ENCODE results near the gene ST3GAL4. TPM values are rescaled to one million over a fixed set of nuclear protein-coding genes. Genes with fewer than 3 reads are reported as not detected.

ST3GAL4 gene
- total RNA-seq, 1 experiment from 2014 or later = 13.1 TPM

DNA sequence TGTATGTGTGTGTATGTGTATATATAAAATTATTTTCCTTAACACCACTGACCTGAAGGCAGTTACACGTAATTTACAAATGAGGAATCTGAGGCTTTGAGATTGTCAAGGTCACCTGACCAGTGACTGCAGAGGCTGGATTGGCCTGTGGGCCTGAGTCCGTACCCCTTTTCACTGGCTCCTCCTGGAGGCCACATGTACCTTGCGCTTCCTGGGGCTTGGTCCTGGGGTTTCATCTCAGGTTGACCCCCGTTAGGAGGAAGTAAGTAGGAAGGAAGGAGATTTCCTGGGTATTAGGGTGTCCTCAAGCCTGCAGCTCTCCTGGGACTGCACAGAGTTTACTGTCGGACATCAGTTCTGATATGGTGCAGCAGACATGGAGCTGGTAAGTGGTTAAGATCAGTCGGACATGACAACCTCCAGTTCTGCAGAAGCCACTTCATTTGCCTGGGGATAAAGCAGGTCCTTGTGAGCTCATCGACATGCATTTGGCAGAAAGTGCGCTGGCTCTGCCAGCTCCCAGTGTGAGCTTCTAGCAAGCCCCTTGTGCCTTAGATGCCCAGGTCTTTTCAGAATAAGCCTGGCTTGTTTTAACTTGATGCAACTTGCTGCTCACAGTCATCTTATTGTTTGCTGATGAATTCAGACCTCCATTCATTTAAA lies 36.6 kb downstream of the ST3GAL4 start:
- ChIA-PET CTCF (no interaction called here), POLR2A (no interaction called here), RAD21 (ENCODE audit: low non-redundant PET in 1 of 2, low total read pairs in 2 of 2, uncharacterized antibody in 2 of 2, unreplicated experiment in 2 of 2) (no interaction called here)
- BruUV-seq (replicated peaks) = no TSS peak
- peak; percentile 74 for ATAC-seq
- H3K27me3 ChIP-seq (ENCODE audit: insufficient read depth, low read length) = no peaks in the 10 kb centered on the region
- TF ChIP-seq ELF1 (IDR thresholded peaks at IDR 0.05; ENCODE audit: borderline replicate concordance, low read depth) (no peak), REST (IDR thresholded peaks at IDR 0.05; ENCODE audit: low read depth) (no peak), CTCF (IDR thresholded peaks at IDR 0.05 in 2 of 3, conservative IDR thresholded peaks at IDR 0.05 in 1 of 3; ENCODE audit: borderline replicate concordance in 1 of 3, insufficient read depth in 1 of 3, low read depth in 2 of 3, low read length in 2 of 3) (peak; percentile 9 to 29 (median 23); a peak in 1 of 6 replicates), ZNF274 (IDR thresholded peaks at IDR 0.05; ENCODE audit: low read depth, low read length) (no peak), FOSL1 (IDR thresholded peaks at IDR 0.05; ENCODE audit: low read depth) (no peak), EGR1 (IDR thresholded peaks at IDR 0.05; ENCODE audit: low read depth) (no peak), RAD21 (IDR thresholded peaks at IDR 0.05; ENCODE audit: low read depth) (peak; percentile 50), YY1 (IDR thresholded peaks at IDR 0.05; ENCODE audit: extremely low read depth, insufficient replicate concordance, low read depth, low read length) (no peak), CBX3 (IDR thresholded peaks at IDR 0.05; ENCODE audit: low read depth) (no peak), EZH2phosphoT487 (IDR thresholded peaks at IDR 0.05; ENCODE audit: borderline replicate concordance) (no peak)
- TF ChIP-seq, protein P1, sequence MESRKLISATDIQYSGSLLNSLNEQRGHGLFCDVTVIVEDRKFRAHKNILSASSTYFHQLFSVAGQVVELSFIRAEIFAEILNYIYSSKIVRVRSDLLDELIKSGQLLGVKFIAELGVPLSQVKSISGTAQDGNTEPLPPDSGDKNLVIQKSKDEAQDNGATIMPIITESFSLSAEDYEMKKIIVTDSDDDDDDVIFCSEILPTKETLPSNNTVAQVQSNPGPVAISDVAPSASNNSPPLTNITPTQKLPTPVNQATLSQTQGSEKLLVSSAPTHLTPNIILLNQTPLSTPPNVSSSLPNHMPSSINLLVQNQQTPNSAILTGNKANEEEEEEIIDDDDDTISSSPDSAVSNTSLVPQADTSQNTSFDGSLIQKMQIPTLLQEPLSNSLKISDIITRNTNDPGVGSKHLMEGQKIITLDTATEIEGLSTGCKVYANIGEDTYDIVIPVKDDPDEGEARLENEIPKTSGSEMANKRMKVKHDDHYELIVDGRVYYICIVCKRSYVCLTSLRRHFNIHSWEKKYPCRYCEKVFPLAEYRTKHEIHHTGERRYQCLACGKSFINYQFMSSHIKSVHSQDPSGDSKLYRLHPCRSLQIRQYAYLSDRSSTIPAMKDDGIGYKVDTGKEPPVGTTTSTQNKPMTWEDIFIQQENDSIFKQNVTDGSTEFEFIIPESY (IDR thresholded peaks at IDR 0.05; ENCODE audit: extremely low read depth, insufficient replicate concordance, low read length) = no peak
- TF ChIP-seq, protein P2, sequence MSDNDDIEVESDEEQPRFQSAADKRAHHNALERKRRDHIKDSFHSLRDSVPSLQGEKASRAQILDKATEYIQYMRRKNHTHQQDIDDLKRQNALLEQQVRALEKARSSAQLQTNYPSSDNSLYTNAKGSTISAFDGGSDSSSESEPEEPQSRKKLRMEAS (IDR thresholded peaks at IDR 0.05) = no peak
- intact Hi-C loops (cut with micrococcal nuclease) = loop anchor here (2.0 kb wide), 1 partner anchor 81 kb away; no protein-coding TSS in a partner anchor
- H3K36me3 ChIP-seq (ENCODE audit: control insufficient read depth in 1 of 2, insufficient read depth in 2 of 2, low read length in 2 of 2) = no peaks in the 10 kb centered on the region
- H4K20me1 ChIP-seq (ENCODE audit: insufficient read depth) = no peaks in the 10 kb centered on the region
- H2AFZ ChIP-seq (ENCODE audit: low read depth, low read length, poor library complexity, severe bottlenecking) = no peak overlapping the region
- H3K9me3 ChIP-seq (ENCODE audit: control insufficient read depth in 1 of 2, insufficient read depth in 1 of 2, low read depth in 1 of 2, low read length in 2 of 2) = no peaks in the 10 kb centered on the region
- no peak for DNase-seq (ENCODE audit: low read depth, low spot score)
- no peaks in the 10 kb centered on the region for H3K9me2 ChIP-seq (ENCODE audit: insufficient read depth)
- no peak overlapping the region for H3K9ac ChIP-seq (ENCODE audit: low read length)
- no peak overlapping the region for H3K27ac ChIP-seq (ENCODE audit: low read depth, low read length)
- H3K79me2 ChIP-seq (ENCODE audit: insufficient read depth, low read length) = no peaks in the 10 kb centered on the region
- no peak overlapping the region for H3K4me3 ChIP-seq (replicated peaks in 1 of 2; ENCODE audit: low read depth in 1 of 2, low read length in 2 of 2)
- no peak overlapping the region for H3K4me2 ChIP-seq (ENCODE audit: low read length)
- no peaks in the 10 kb centered on the region for H3K4me1 ChIP-seq (ENCODE audit: control insufficient read depth in 1 of 2, insufficient read depth in 2 of 2, low read length in 2 of 2)

Measured in HCT116 (cell line).